Panc1 (cell line): ENCODE measurements around the gene TBX18. TPM values are rescaled to one million over a fixed set of nuclear protein-coding genes. Genes with fewer than 3 reads are reported as not detected.

ENCODE experiments used
- ATAC-seq: fragments of 200-7000 bp; cut with Tn5 transposase; 2 replicates; pipeline ENCODE4 v1.9.1; 2020; ENCODE audit warnings: mild to moderate bottlenecking, moderate library complexity
- BruUV-seq: library from RNA; stranded (reverse); fragments of 400-500 nt; replicated peaks from 2 replicates; lab custom pipeline; 2021; lab: Mats Ljungman, UMichigan
- CTCF ChIA-PET: fragments of 300-600 bp; sonication (Branson Sonifier 250); formaldehyde crosslinking; loops from one replicate; lab custom pipeline; 2022; ENCODE audit warnings: antibody characterized with exemption; lab: Charles Lee
- POLR2A ChIA-PET: fragments of 300-600 bp; sonication (Branson Sonifier 250); formaldehyde crosslinking; loops from one replicate; lab custom pipeline; 2022; ENCODE audit warnings: antibody characterized with exemption; lab: Charles Lee
- DNase-seq: peaks from one replicate; pipeline ENCODE4 v3.0.0-alpha.2; 2010; ENCODE audit warnings: low read depth, low spot score
- H3K27ac ChIP-seq: 2 replicates; pipeline ENCODE4 v1.5.1; 2011; ENCODE audit warnings: mild to moderate bottlenecking, low read length, inconsistent platforms
- H3K27me3 ChIP-seq: fragments of 200-500 bp; sonication (Bioruptor generic); 2 replicates; pipeline ENCODE4 v1.6.0; 2014; ENCODE audit warnings: low read length, inconsistent platforms; ENCODE audit not compliant: control insufficient read depth, insufficient read depth
- H3K36me3 ChIP-seq: fragments of 200-500 bp; sonication (Bioruptor generic); 2 replicates; pipeline ENCODE4 v1.5.1; 2014; ENCODE audit warnings: inconsistent platforms, mild to moderate bottlenecking, low read length, moderate library complexity; ENCODE audit not compliant: control insufficient read depth, insufficient read depth
- H3K4me1 ChIP-seq: 2 replicates; pipeline ENCODE4 v1.5.1; 2011; ENCODE audit warnings: inconsistent platforms, mild to moderate bottlenecking, low read length, moderate library complexity; ENCODE audit not compliant: control insufficient read depth, insufficient read depth
- H3K4me3 ChIP-seq, 2 experiments: 2 replicates each; pipeline ENCODE4 v1.5.1; 2011 to 2012; ENCODE audit warnings: low read depth in 2 of 2, low read length in 2 of 2, mild to moderate bottlenecking in 2 of 2, inconsistent platforms in 1 of 2, moderate library complexity in 1 of 2
- H3K9me3 ChIP-seq: fragments of 200-500 bp; sonication (Bioruptor generic); 2 replicates; pipeline ENCODE4 v1.5.1; 2014; ENCODE audit warnings: low read depth, mild to moderate bottlenecking, inconsistent platforms, low read length, moderate library complexity; ENCODE audit not compliant: control insufficient read depth, insufficient read depth
- CTCF ChIP-seq: fragments of 450-650 bp; IDR thresholded peaks from 2 replicates; pipeline ENCODE4 v1.5.1; 2017; ENCODE audit warnings: mild to moderate bottlenecking
- POLR2AphosphoS5 ChIP-seq: IDR thresholded peaks from 2 replicates; pipeline ENCODE4 v1.6.1; 2012; ENCODE audit warnings: mild to moderate bottlenecking, low read depth, low read length, moderate library complexity
- REST ChIP-seq, 2 experiments: IDR thresholded peaks; 2 replicates each; pipeline ENCODE4 v1.6.1; 2011 to 2012; ENCODE audit warnings: low read depth in 2 of 2, control low read depth in 1 of 2, low read length in 1 of 2, mild to moderate bottlenecking in 1 of 2, moderate library complexity in 1 of 2; ENCODE audit not compliant: insufficient read depth in 1 of 2
- SIN3A ChIP-seq: IDR thresholded peaks from 2 replicates; pipeline ENCODE4 v1.6.1; 2012; ENCODE audit warnings: low read depth, mild to moderate bottlenecking, low read length, moderate library complexity, borderline replicate concordance; ENCODE audit not compliant: insufficient read depth
- TCF7L2 ChIP-seq: IDR thresholded peaks from 2 replicates; pipeline ENCODE4 v1.6.1; 2011; ENCODE audit warnings: mild to moderate bottlenecking, low read depth, low read length, inconsistent platforms
- in situ Hi-C: cut with HindIII; loops from 2 replicates; pipeline ENCODE4 v1.10.0; 2016; ENCODE audit warnings: low sequenced_read_pairs, low pct_unique_long_range_greater_than_20kb
- intact Hi-C: fragments of 100-400 bp; cut with micrococcal nuclease; formaldehyde crosslinking; loops from one replicate; pipeline ENCODE4 v1.10.0; 2022; ENCODE audit not compliant: unreplicated experiment
- total RNA-seq: library from RNA; stranded (reverse); gene quantifications from one replicate; pipeline ENCODE4 v1.2.1, GENCODE V29; 2021; ENCODE audit not compliant: unreplicated experiment

Gene TBX18
- total RNA-seq, 1 experiment from 2014 or later = 10.1 TPM

DNA sequence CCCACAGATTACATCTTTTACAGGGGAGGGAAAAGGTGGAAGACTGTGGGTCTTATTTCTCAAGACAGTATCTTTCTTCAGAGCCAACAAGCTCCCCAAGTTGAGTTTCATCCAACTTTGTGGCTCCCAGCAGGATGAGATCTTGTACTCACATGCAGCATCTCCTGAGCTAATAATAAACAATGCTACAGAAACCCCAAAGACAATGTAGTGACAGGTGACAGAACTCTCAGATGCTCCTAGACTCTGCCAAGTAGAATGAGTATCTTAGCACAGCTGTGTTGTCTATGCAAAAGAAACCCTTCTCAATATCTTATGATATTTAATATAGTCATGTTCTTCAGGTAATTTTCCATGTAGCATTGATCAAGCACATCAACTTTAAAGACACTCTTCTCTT is 90.0 kb downstream of the TBX18 start:
- no peak overlapping the region for H3K27ac ChIP-seq
- no peak for DNase-seq
- POLR2A ChIA-PET = no interaction called here
- H3K4me3 ChIP-seq = no peak overlapping the region
- H3K27me3 ChIP-seq = no peaks in the 10 kb centered on the region
- H3K4me1 ChIP-seq = no peaks in the 10 kb centered on the region
- no TSS peak for BruUV-seq
- TF ChIP-seq SIN3A = no peak
- TF ChIP-seq REST (IDR thresholded peaks at IDR 0.05; ENCODE audit: insufficient read depth in 1 of 2, low read depth in 2 of 2, low read length in 1 of 2) = no peak
- no peak for TF ChIP-seq POLR2AphosphoS5
- TF ChIP-seq CTCF = no peak
- no peak for TF ChIP-seq TCF7L2
- CTCF ChIA-PET = no interaction called here
- ATAC-seq = no peak
- intact Hi-C loops (no loop called here), in situ Hi-C loops (no loop called here)
- no peaks in the 10 kb centered on the region for H3K36me3 ChIP-seq
- no peaks in the 10 kb centered on the region for H3K9me3 ChIP-seq

DNA sequence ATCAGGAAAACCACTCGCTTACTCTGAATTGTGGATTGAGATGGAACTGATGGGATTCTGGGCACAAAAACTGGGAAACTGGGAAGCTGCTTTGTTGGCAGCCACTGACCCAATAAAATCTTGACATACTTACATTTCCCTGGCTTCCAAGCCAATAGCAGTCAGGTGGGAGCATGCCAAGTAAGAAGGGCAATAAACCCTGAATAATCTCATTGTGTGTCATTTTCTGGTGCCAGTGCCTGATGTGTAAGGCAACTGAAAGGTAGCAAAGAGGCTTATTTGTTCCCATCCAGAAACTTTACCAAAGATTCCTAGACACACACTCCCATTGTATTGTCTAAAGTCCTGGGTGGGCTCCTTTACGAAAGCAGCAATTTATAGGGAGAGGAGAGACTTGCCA is 93.2 kb downstream of the TBX18 start:
- no TSS peak for BruUV-seq
- intact Hi-C loops = no loop called here
- no peak for DNase-seq

More for the DNA sequence above, 93.2 kb downstream of the TBX18 start:
- no peak for ATAC-seq
- no peak overlapping the region for H3K27ac ChIP-seq
- in situ Hi-C loops = no loop called here
- H3K27me3 ChIP-seq = no peaks in the 10 kb centered on the region
- H3K36me3 ChIP-seq = no peaks in the 10 kb centered on the region
- TF ChIP-seq CTCF (no peak), SIN3A (no peak), TCF7L2 (no peak), POLR2AphosphoS5 (no peak), REST (IDR thresholded peaks at IDR 0.05; ENCODE audit: insufficient read depth in 1 of 2, low read depth in 2 of 2, low read length in 1 of 2) (no peak)
- H3K4me1 ChIP-seq = no peaks in the 10 kb centered on the region
- H3K4me3 ChIP-seq = no peak overlapping the region
- ChIA-PET CTCF (no interaction called here), POLR2A (no interaction called here)
- H3K9me3 ChIP-seq = no peaks in the 10 kb centered on the region
